Caco-2 (cell line): ENCODE data around the gene LRRC4C. TPM values are rescaled to one million over a fixed set of nuclear protein-coding genes. Genes with fewer than 3 reads are reported as not detected.

Source experiments
- BruUV-seq: library from RNA; stranded (reverse); fragments of 400-500 nt; replicated peaks from 2 replicates; lab custom pipeline; 2021; lab: Mats Ljungman, UMichigan
- CTCF ChIA-PET: fragments of 300-600 bp; sonication (Branson Sonifier 250); formaldehyde crosslinking; loops from one replicate; lab custom pipeline; 2022; ENCODE audit warnings: antibody characterized with exemption; lab: Charles Lee
- POLR2A ChIA-PET: fragments of 300-600 bp; sonication (Branson Sonifier 250); formaldehyde crosslinking; loops from one replicate; lab custom pipeline; 2022; ENCODE audit warnings: antibody characterized with exemption; lab: Charles Lee
- DNase-seq, 2 experiments: peaks; one replicate each; pipeline versions ENCODE4 v3.0.0 to v3.0.0-alpha.2; 2020 to 2022
- H3K27me3 ChIP-seq: replicated peaks from 2 replicates; pipeline ENCODE4 v1.6.0; 2011; ENCODE audit warnings: low read length; ENCODE audit not compliant: control insufficient read depth, insufficient read depth
- H3K36me3 ChIP-seq: 2 replicates; pipeline ENCODE4 v1.5.1; 2011; ENCODE audit warnings: low read length; ENCODE audit not compliant: control insufficient read depth, insufficient read depth
- H3K4me1 ChIP-seq: fragments of 250-450 bp; sonication (Bioruptor Pico); 2 replicates; pipeline ENCODE4 v1.5.1; 2020; ENCODE audit warnings: mild to moderate bottlenecking
- H3K4me3 ChIP-seq: 2 replicates; pipeline ENCODE4 v1.5.1; 2011; ENCODE audit warnings: low read depth, mild to moderate bottlenecking, control low read depth, low read length
- H3K9me3 ChIP-seq: fragments of 250-450 bp; sonication (Bioruptor Pico); 2 replicates; pipeline ENCODE4 v1.5.1; 2020; ENCODE audit warnings: mild to moderate bottlenecking, moderate library complexity
- H3K27ac Mint-ChIP-seq: one replicate; pipeline ENCODE4 v1.8.0; 2022; ENCODE audit warnings: mixed read lengths; ENCODE audit not compliant: unreplicated experiment
- H3K27me3 Mint-ChIP-seq: one replicate; pipeline ENCODE4 v1.8.0; 2022; ENCODE audit warnings: mixed read lengths; ENCODE audit not compliant: insufficient read depth, unreplicated experiment
- H3K36me3 Mint-ChIP-seq: one replicate; pipeline ENCODE4 v1.8.0; 2022; ENCODE audit warnings: mild to moderate bottlenecking, mixed read lengths; ENCODE audit not compliant: insufficient read depth, unreplicated experiment
- H3K4me1 Mint-ChIP-seq: one replicate; pipeline ENCODE4 v1.8.0; 2022; ENCODE audit warnings: low read depth, mixed read lengths; ENCODE audit not compliant: unreplicated experiment
- H3K4me3 Mint-ChIP-seq: one replicate; pipeline ENCODE4 v1.8.0; 2022; ENCODE audit warnings: mild to moderate bottlenecking, moderate library complexity, mixed read lengths; ENCODE audit not compliant: unreplicated experiment
- H3K9me3 Mint-ChIP-seq: one replicate; pipeline ENCODE4 v1.8.0; 2022; ENCODE audit warnings: mixed read lengths; ENCODE audit not compliant: unreplicated experiment
- CTCF ChIP-seq, 2 experiments: fragments of 200-600 bp in 1 of 2; IDR thresholded peaks; 1 replicate in 1 of 2; 2 replicates in 1 of 2; pipeline versions ENCODE4 v1.5.1 to v1.8.0; 2011 to 2022; ENCODE audit warnings: antibody characterized with exemption in 1 of 2, control low read depth in 1 of 2, inconsistent platforms in 1 of 2, low read depth in 1 of 2, low read length in 1 of 2, mild to moderate bottlenecking in 1 of 2, moderate library complexity in 1 of 2; ENCODE audit not compliant: insufficient read depth in 1 of 2, severe bottlenecking in 1 of 2, unreplicated experiment in 1 of 2
- intact Hi-C: fragments of 100-400 bp; cut with micrococcal nuclease; formaldehyde crosslinking; loops from one replicate; pipeline ENCODE4 v1.10.0; 2022; ENCODE audit not compliant: unreplicated experiment
- total RNA-seq: library from RNA; stranded (reverse); gene quantifications from 2 replicates; pipeline ENCODE4 v1.2.3, GENCODE V29; 2022

The LRRC4C gene
- total RNA-seq, 1 experiment from 2014 or later: not detected

- no peak overlapping the region for H3K4me3 Mint-ChIP-seq
- no peaks in the 10 kb centered on the region for H3K27me3 Mint-ChIP-seq
- no peak overlapping the region for H3K27ac Mint-ChIP-seq
- CTCF ChIA-PET: no interaction called here
- no peaks in the 10 kb centered on the region for H3K4me1 Mint-ChIP-seq
- no TSS peak for BruUV-seq
- TF ChIP-seq CTCF (IDR thresholded peaks at IDR 0.05; ENCODE audit: insufficient read depth in 1 of 2, low read depth in 1 of 2, low read length in 1 of 2, severe bottlenecking in 1 of 2, unreplicated experiment in 1 of 2): no peak
- H3K36me3 ChIP-seq: no peaks in the 10 kb centered on the region
- H3K36me3 Mint-ChIP-seq: no peaks in the 10 kb centered on the region
- no peaks in the 10 kb centered on the region for H3K27me3 ChIP-seq
- no peak overlapping the region for H3K4me3 ChIP-seq
- H3K9me3 ChIP-seq: no peaks in the 10 kb centered on the region
- H3K4me1 ChIP-seq: no peaks in the 10 kb centered on the region
- POLR2A ChIA-PET: no interaction called here
- intact Hi-C loops: no loop called here
- H3K9me3 Mint-ChIP-seq: no peaks in the 10 kb centered on the region
- DNase-seq: no peak
Measured at GRCh38 chr11:40323241-40323640, 1136.2 kb downstream of the LRRC4C start.

GRCh38 chr11:40321537-40321936 is 1137.9 kb downstream of the LRRC4C start:
- Mint-ChIP-seq H3K4me1 (no peaks in the 10 kb centered on the region), H3K9me3 (no peaks in the 10 kb centered on the region), H3K4me3 (no peak overlapping the region), H3K27ac (no peak overlapping the region), H3K27me3 (no peaks in the 10 kb centered on the region), H3K36me3 (no peaks in the 10 kb centered on the region)
- Histone ChIP-seq H3K4me3 (no peak overlapping the region), H3K9me3 (no peaks in the 10 kb centered on the region), H3K4me1 (no peaks in the 10 kb centered on the region), H3K36me3 (no peaks in the 10 kb centered on the region), H3K27me3 (no peaks in the 10 kb centered on the region)
- DNase-seq: no peak
- CTCF ChIA-PET: no interaction called here
- TF ChIP-seq CTCF (IDR thresholded peaks at IDR 0.05; ENCODE audit: insufficient read depth in 1 of 2, low read depth in 1 of 2, low read length in 1 of 2, severe bottlenecking in 1 of 2, unreplicated experiment in 1 of 2): no peak
- POLR2A ChIA-PET: no interaction called here
- BruUV-seq: no TSS peak
- intact Hi-C loops: no loop called here

GRCh38 chr11:40316171-40316570 is 1143.3 kb downstream of the LRRC4C start:
- no peaks in the 10 kb centered on the region for H3K27me3 ChIP-seq
- no peaks in the 10 kb centered on the region for H3K4me1 ChIP-seq
- no peak for DNase-seq
- Mint-ChIP-seq H3K4me1 (no peaks in the 10 kb centered on the region), H3K27ac (no peak overlapping the region), H3K27me3 (no peaks in the 10 kb centered on the region), H3K9me3 (no peaks in the 10 kb centered on the region), H3K4me3 (no peak overlapping the region), H3K36me3 (no peaks in the 10 kb centered on the region)
- no peak for TF ChIP-seq CTCF (IDR thresholded peaks at IDR 0.05; ENCODE audit: insufficient read depth in 1 of 2, low read depth in 1 of 2, low read length in 1 of 2, severe bottlenecking in 1 of 2, unreplicated experiment in 1 of 2)
- CTCF ChIA-PET: no interaction called here
- H3K36me3 ChIP-seq: no peaks in the 10 kb centered on the region
- intact Hi-C loops: no loop called here
- POLR2A ChIA-PET: no interaction called here
- no TSS peak for BruUV-seq
- H3K9me3 ChIP-seq: no peaks in the 10 kb centered on the region
- no peak overlapping the region for H3K4me3 ChIP-seq
